Mucosa of gallbladder (tissue), 1 donor: ENCODE measurements around the gene ZNF407. TPM values are rescaled to one million over a fixed set of nuclear protein-coding genes. Genes with fewer than 3 reads are reported as not detected.
"Not testable (repeated sequence)": the region's sequence is repeated elsewhere in the genome, so short reads cannot be mapped to it uniquely, and the experiment has no call there.

ENCODE experiments used
- DNase-seq: peaks from one replicate; pipeline ENCODE4 v3.0.0-alpha.2; 2020; ENCODE audit warnings: low spot score
- total RNA-seq: library from RNA; stranded (reverse); gene quantifications from one replicate; pipeline ENCODE4 v1.2.1, GENCODE V29; 2021
- donor health status: DM: no; HTN: no; CAD: no.

ZNF407 gene
- total RNA-seq, 1 donor from 2014 or later = 15.0 TPM

DNA sequence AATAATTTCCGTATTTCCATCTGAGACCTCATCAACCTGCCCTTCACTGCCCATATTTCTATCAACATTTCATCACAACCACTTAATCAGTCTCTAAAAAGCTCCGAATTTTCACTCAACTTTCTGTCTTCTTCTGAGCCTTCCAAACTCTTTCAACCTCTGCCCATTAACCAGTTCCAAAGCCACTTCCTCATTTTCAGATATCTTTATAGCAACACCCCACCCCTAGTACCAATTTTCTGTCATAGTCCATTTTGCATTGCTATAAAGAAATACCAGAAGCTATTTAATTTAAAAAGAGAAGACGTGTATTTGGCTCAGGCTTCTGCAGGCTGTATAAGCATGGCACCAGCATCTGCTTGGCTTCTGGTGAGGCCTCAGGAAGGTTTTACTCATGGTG is 504.2 kb downstream of the ZNF407 start:
- DNase-seq = no peak

DNA sequence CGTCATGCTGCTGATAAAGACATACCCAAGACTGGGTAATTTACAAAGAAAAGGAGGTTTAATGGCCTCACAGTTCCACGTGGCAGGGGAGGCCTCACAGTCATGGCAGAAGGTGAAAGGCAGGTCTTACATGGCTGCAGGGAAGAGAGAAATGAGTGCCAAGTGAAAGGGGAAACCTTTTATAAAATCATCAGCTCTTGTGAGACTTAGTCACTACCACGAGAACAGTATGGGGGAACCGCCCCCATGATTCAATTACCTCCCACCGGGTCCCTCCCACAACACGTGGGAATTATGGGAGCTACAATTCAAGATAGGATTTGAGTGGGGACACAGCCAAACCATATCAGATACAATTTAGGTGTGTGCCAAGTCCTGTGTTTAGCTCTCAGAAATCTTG is 506.4 kb downstream of the ZNF407 start:
- not testable (repeated sequence) for DNase-seq

DNA sequence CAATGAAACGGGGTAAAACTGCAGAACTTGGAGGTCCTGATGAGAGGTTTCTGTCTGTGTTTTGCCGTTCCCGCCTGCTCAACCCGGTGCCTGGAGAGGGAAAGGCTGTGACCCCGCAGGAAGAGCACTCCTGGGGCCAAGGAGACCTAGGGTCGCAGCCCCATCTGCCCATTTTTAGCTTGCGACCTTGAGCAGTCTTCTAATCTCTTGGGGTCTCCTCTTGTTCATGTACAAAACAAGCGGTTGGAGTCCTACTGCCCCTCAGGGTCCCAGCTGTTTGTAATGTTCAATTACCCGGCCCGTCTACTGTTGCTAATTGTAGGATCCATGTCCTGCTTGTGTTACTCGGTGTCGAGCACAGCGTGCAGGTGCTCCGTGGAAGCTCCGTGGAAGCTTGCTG is 506.8 kb downstream of the ZNF407 start:
- no peak for DNase-seq

DNA sequence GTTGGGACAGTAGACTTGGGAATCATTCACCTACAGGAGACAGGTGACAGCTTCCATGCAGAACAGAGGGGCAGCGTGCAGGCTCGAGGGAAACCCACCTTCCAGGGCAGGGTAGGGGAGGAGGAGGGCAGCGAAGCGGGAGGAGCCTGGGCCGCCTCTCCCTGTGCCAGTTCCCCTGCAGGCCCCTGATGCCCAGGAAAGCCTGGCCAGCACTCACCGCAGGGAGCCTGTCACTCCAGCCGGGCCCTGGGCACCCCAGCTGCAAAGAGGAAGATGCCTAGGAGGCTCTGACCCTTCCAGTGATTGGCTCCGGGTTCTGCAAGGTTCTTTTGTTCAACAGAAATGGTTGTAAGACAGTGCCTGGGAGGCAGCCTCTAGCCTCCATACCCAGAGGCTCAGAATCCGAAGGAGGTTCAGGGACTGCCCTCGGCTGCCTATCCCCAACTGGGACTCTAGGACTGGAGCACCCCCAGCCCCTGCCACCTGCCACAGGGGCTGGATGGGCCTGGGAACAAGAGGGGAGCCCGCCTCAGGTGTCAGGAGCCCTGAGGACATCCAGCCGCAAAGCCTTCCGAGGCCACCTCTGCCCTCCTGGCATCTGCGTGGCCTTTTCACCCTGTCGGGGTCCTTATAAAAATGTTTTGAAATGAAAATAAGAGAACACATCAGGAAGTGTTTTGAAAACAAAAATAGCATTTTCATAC is 508.0 kb downstream of the ZNF407 start:
- DNase-seq = no peak

DNA sequence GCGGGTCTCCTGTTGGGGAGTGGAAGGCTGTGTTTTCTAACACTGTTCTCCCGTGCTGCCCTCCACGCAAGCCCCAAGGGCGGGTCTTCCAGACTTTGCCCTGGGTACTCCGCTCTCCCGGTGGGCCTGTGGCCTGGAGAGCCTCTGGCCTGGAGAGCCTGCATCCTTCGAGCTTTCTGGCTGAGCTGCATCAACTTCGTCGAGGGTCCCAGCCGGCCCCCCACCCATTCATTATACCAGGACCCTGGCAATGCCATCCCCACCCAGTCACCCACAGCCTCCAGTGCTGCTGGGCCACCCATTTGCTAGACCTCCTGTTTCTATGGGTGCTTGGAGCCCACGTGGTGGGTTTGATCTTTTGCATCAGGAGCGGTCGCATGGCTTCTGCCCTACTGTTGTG is 509.1 kb downstream of the ZNF407 start:
- DNase-seq = no peak

DNA sequence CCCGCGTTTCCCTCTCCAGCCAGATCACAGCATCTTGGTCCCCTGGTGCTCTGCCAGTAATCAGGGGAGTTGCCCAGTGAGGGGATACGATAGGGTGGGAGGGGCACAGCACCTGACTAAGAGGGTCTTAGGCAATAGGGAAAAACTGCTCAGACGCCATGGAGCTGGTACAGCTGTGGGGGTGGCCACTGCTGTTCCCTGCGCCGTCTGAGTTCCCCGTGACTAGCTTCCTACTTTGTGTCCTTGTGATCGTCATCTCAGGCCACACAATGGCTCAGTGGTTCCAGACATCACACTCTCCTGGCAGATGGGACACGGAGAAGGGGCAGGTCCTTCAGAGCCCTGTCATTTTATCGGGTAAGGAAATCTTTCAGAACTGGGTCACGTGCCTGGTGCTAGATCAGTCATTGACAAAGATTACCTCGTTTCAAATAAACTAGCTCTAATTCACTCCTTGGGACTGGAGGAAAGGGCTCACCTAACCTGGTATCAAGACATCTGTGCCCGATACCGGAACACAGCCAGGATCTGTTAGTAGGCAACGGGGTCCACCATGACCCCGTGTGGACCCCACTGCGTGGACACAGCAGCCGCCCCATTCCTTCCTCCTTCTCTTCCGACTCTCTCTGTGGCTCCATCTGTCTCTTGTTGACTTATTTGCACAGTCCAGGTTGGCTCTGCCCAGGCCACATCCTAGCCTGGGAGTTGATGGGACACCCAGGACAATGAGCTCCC is 509.7 kb downstream of the ZNF407 start:
- DNase-seq = no peak

DNA sequence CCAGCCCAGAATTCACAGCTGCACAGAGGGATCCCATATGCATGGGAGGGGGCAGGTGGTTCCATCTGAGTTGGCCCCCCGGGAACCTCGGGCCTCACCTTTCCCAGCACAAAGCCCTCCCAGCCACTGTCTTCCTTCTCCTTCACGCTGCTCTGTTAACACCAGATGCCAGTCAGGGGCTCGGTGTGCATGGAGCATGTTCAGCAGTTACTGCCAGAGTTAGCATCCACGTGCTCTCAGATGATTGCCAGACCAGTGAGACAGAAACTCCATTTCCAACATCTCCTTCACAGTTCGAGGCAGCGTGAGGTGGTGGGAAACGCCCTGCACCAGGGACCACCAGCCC is 510.2 kb downstream of the ZNF407 start:
- no peak for DNase-seq

DNA sequence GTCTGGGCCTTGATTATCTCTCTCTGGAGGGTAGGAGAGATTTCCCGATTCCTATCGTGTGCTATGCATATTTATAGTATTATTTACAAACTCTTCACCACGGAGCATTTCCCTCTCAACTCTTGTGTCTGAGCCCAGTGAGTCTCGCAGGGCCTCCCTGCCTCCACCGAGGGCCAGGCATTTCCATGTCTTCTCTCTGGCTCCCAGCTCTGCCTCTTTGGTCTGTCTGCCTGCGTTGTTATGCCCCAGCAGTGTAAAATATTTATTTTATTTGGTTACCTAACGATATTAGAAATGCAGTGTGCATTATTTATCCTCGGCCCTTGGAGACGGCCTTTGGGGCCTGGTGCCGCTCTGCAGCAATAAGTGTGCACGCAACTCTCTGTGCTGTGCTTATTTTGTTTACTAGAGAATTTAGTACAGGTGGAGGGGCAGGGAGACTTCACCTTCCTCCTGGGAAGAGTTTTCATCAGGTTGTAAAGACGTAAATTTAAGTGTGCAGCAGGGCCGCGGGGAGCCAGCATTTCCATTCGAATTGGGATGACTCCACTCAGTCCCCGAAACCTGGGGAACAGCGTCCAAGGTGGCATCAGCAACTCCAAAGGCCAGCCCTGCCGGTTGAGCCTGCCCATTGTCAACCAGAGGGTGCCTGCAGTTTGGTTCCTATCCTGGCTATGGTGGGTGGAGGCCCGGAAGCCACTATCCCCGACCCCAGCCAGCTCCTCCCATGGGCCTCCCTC is 511.1 kb downstream of the ZNF407 start:
- no peak for DNase-seq

DNA sequence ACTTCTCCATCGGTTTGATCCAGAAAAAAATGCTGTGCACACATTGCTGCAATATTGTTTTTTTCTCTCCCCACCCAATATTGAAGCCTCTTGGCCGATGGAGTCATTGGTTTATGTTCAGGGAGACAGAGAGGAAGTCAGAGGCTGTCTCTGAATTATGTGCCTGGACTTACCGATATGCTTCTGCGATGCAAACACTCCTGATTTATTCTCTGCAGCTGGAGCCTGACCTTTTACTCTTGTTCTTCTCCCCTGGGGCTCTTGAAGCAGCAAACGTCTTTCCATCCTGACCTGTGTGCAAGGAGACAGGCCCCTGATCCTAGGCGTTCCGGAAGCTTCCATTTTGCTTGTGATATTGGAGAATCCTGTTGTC is 511.6 kb downstream of the ZNF407 start:
- no peak for DNase-seq

DNA sequence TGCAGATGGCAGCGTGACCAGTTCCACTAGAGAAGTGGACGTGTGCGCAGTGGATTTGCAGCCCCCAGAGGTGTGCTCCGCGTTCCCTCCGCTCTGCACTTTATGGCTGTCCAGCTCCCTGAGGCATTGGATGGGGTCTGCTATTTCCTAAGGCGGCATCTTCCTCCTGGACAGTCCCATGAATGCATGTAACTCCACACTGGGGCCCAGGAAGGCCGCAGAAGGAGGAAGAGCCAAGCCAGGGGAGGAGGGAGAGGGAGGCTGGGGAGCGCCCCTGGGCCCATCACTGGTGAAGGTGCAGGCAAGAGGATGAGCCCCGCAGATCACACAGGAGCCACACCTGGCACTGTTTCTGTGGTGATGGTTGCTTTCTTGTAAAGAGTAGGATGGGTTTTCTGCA is 512.1 kb downstream of the ZNF407 start:
- DNase-seq = no peak

DNA sequence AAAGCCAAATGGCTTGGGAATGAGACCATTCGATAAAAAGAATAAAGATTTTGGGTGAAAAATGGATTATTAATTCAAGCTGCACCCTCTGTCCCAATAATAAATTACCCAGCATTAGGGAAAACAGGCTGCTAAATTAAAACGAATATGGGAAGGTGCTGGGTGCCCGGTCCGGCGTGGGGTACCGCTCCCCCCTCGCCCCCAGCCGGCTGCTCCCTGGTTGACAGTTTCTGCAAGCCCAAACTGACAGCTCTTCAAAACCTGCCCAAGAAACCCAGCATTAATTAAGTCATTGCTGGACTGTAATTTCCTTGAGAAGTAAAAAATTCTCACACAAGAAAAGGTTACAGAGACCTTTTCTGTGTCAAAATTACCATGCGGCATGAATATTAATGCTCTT is 512.6 kb downstream of the ZNF407 start:
- no peak for DNase-seq

DNA sequence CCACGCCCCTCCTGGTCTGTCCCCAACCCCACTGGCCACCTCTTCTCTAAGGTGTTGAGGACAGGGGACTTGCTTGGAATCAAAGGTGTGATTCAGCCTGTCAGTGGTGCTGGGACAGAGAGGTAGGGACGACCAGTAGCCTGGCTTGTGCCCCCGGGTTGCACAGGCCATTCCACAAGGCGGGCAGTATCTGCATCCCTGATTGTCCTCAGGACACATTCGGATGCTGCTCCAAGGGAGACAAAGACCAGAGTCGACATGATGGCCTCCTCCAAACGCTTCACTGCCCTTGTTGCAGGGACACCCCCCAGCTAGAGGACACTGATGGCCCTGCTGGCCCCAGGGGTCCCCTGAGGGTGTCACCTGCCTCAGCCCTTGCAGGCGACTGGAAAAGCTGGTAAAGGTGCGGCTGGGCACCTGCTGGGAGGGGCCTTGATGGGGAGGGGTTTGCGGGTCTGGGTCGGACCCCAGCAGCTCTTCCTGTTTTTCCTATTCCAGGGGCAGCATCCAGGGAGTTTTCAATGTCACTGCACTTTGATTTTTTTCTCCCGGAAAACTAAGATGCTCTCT is 513.3 kb downstream of the ZNF407 start:
- no peak for DNase-seq

DNA sequence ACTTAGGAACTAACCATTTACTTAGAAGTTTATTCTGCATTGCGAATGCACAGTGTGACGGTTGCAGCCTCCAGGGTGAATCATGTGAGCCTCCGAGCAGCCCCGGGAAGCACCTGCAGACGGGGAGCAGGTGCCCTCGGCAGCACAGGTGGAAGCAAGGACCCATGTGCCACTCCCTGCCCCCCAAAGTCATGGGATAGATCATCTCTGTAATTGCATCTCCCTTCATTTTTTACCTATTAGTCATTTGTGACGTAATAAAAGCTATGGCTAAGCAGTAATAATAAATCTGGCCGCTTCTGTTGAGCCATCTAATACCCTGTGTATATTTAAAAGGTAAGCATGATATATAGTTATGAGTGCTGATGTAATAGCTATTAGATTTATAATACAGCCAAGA is 514.1 kb downstream of the ZNF407 start:
- DNase-seq = no peak

DNA sequence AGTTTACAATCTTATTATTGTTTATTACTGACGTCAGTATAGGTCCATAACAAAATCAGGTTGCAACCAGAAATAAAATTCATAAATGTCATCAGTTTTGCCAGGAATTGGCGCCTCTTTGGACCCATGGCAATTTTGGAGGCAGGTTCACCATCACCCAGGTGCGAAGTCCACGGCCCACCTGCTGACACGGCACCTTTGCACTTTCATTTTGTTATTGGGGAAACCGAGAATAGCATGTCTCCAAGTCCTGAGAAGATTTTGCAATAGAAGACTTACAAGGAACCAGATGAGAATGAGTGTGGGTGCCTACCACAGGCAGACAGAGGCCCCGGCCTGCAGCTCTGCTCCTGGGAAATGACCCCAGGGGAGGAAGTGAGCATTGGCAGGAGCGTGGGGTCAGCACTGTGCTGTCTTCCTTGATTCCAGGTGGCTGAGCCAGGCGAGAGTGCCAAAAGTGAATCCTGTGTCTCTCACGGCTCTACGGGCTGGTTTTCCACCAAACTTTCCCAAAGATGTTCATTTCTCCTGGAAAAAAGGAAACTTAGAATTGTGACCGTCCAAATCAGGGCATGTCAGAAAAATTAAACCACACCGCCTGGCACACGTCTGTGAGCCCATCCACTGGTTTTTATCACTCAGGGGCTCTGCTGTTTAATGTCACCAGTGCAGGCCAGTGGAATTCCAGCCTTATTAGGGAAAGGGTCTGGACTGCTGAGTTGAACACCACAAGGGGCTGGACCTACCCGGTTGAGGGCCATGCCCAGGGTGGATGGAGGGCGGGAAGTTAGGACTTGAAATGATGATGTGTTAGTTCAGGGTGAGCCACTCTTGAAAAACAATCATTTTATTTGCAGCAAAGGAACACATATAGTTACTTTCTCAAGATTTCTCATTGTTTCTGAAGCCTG is 514.8 kb downstream of the ZNF407 start:
- DNase-seq = no peak

DNA sequence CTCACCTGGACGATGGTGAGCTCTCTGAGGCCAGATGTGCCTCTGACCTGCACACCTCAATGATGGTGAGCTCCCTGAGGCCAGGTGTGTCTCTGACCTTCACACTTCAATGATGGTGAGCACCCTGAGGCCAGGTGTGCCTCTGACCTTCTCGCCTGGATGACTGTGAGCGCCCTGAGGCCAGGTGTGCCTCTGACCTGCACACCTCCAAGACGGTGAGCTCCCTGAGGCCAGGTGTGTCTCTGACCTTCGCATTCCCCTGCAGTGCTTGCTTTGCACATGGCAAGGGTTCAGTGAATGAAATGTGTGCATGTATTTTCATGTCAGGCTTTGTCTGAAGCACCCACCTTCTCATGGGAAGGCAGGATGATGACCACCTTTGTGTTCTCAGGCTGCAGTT is 515.8 kb downstream of the ZNF407 start:
- DNase-seq = no peak

DNA sequence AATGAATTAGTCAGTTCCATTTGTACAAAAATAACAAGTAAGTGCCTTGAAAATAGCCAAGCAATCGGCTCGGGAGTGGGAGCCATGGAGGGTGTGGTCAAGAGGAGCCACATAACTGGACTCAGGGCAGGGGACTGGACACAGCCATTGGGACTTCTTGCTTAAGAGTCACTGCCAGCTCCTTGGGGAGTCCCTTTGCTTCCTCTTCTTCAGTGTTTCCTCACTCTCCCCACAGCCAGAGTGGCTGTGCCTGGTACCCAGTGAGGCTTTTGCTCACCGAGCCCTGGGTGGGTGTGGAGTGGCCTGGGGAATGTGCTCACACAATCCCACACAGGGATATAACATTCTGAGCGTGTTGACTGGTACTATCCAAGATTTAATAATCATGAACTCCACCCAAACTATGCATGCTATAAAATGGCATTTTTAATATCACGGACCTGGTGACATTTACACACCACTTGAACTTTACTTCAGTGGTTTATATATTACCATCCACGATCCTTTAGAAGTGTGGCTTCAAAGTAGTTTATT is 516.6 kb downstream of the ZNF407 start:
- DNase-seq = no peak

Other genes starting within 250 kb of the ZNF407 start
- 0.14 TPM for gene DIPK1C, start 140.6 kb upstream of the ZNF407 start, total RNA-seq
- gene CNDP2, start 101.5 kb upstream of the ZNF407 start, total RNA-seq = 389 TPM
- 4.0 TPM for gene CNDP1, start 63.4 kb upstream of the ZNF407 start, total RNA-seq